IMR-90 (cell line): Measurements from ENCODE around the gene OPCML.

Experiments used
- BHLHE40 ChIP-seq: fragments of 150-350 bp; IDR thresholded peaks from 2 replicates; pipeline ENCODE4 v1.6.1; 2016; ENCODE audit warnings: mild to moderate bottlenecking, low read depth, low read length
- CTCF ChIP-seq: conservative IDR thresholded peaks from 2 replicates; pipeline ENCODE4 v1.5.1; 2012; ENCODE audit warnings: mild to moderate bottlenecking, low read depth, low read length, improper control_type of control experiment
- RAD21 ChIP-seq: IDR thresholded peaks from 2 replicates; pipeline ENCODE4 v1.6.1; 2012; ENCODE audit warnings: low read length, improper control_type of control experiment
- USF2 ChIP-seq: fragments of 150-350 bp; IDR thresholded peaks from 2 replicates; pipeline ENCODE4 v1.6.1; 2017; ENCODE audit warnings: mild to moderate bottlenecking, antibody characterized with exemption, low read length, low read depth

- TF ChIP-seq CTCF (no peak), USF2 (no peak), RAD21 (no peak), BHLHE40 (no peak)
Observed at GRCh38 chr11:132910011-132910760, 622.1 kb downstream of the OPCML start.
